Measurements from ENCODE around the gene NCOA1. TPM values are rescaled to one million over a fixed set of nuclear protein-coding genes. Genes with fewer than 3 reads are reported as not detected.

NCOA1 gene
- total RNA-seq, 1 donor from 2014 or later: 48.4 TPM

DNA sequence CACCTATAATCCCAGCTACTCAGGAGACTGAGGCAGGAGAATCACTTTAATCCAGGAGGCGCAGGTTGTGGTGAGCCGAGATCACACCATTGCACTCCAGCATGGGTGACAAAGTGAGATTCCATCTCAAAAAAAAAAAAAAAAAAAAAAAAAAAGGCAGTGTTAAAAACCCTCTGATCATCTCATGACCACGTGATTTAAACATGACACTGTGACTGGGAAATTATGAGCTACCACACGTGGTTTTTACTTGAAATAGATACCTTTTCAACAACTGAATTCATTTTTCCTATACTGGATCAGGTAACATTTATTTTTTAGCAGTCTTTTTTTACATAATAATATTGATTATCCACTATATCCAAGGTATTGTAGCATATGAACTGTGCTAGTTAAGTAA lies 199.5 kb downstream of the NCOA1 start:
- Histone ChIP-seq H3K4me3 (no peak overlapping the region), H3K9me3 (no peaks in the 10 kb centered on the region), H3K27me3 (no peaks in the 10 kb centered on the region), H3K36me3 (peaks cover 0 to 10% of the 10 kb centered on the region in 2 donors), H3K4me1 (no peaks in the 10 kb centered on the region), H3K27ac (no peak overlapping the region)
- no peak for DNase-seq (ENCODE audit: extremely low spot score in 2 of 2)
- TF ChIP-seq, protein P1, sequence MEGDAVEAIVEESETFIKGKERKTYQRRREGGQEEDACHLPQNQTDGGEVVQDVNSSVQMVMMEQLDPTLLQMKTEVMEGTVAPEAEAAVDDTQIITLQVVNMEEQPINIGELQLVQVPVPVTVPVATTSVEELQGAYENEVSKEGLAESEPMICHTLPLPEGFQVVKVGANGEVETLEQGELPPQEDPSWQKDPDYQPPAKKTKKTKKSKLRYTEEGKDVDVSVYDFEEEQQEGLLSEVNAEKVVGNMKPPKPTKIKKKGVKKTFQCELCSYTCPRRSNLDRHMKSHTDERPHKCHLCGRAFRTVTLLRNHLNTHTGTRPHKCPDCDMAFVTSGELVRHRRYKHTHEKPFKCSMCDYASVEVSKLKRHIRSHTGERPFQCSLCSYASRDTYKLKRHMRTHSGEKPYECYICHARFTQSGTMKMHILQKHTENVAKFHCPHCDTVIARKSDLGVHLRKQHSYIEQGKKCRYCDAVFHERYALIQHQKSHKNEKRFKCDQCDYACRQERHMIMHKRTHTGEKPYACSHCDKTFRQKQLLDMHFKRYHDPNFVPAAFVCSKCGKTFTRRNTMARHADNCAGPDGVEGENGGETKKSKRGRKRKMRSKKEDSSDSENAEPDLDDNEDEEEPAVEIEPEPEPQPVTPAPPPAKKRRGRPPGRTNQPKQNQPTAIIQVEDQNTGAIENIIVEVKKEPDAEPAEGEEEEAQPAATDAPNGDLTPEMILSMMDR (IDR thresholded peaks at IDR 0.05): no peak
- TF ChIP-seq POLR2AphosphoS5 (IDR thresholded peaks at IDR 0.05; ENCODE audit: insufficient read depth in 1 of 2, low read depth in 1 of 2): no peak
- no peak for TF ChIP-seq POLR2A (IDR thresholded peaks at IDR 0.05)
- intact Hi-C loops (cut with DNase I): no loop called here

DNA sequence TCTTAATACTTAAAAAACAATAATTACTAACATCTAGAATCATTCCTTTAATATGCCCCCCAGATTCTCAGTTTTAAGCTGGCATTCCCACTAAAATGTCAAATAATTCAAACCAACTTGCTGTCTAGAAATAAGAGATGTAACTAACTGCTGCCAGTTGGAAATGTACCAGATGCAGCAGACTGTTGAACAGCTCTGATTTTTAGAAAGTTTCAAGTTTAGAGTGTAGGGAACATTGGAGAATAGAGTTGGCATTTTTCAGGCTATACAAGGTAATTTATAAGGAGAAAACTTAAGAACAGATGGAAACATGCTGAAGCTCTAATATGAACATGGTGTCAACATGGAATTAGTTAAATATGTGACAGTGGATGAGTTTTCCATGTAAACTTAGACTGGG lies 200.8 kb downstream of the NCOA1 start:
- Histone ChIP-seq H3K4me1 (no peaks in the 10 kb centered on the region), H3K9me3 (no peaks in the 10 kb centered on the region), H3K27me3 (no peaks in the 10 kb centered on the region), H3K36me3 (peaks cover 0 to 10% of the 10 kb centered on the region in 2 donors), H3K27ac (no peak overlapping the region), H3K4me3 (no peak overlapping the region)
- DNase-seq (ENCODE audit: extremely low spot score in 2 of 2): no peak
- TF ChIP-seq POLR2A (IDR thresholded peaks at IDR 0.05): no peak
- no peak for TF ChIP-seq POLR2AphosphoS5 (IDR thresholded peaks at IDR 0.05; ENCODE audit: insufficient read depth in 1 of 2, low read depth in 1 of 2)
- TF ChIP-seq, protein P1 (IDR thresholded peaks at IDR 0.05): no peak
- intact Hi-C loops (cut with DNase I): no loop called here

DNA sequence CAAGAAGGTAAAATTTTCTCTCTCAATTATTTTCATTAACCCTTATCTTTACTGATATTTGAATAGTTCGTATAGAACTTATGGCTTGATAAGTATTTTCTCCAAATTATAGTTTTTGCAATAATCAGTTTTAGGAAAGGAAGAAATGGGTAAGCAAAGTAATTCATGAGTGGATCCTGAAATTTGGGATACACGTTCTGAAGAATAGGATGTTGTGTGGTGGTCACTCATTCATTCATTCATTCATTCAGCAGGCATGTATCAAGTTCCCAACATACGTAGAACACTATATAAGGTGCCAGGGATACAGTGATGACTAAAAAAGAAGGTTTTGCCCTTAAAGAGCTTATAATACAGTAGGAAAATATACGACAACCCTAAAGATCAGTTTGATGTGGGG lies 206.7 kb downstream of the NCOA1 start:
- Histone ChIP-seq H3K4me1 (peaks cover 4% of the 10 kb centered on the region), H3K9me3 (no peaks in the 10 kb centered on the region), H3K27me3 (no peaks in the 10 kb centered on the region), H3K4me3 (no peak overlapping the region), H3K27ac (no peak overlapping the region), H3K36me3 (no peaks in the 10 kb centered on the region)
- TF ChIP-seq POLR2AphosphoS5 (IDR thresholded peaks at IDR 0.05; ENCODE audit: insufficient read depth in 1 of 2, low read depth in 1 of 2) (no peak), POLR2A (IDR thresholded peaks at IDR 0.05) (no peak)
- TF ChIP-seq, protein P1 (IDR thresholded peaks at IDR 0.05): no peak
- intact Hi-C loops (cut with DNase I): no loop called here
- no peak for DNase-seq (ENCODE audit: extremely low spot score in 2 of 2)

DNA sequence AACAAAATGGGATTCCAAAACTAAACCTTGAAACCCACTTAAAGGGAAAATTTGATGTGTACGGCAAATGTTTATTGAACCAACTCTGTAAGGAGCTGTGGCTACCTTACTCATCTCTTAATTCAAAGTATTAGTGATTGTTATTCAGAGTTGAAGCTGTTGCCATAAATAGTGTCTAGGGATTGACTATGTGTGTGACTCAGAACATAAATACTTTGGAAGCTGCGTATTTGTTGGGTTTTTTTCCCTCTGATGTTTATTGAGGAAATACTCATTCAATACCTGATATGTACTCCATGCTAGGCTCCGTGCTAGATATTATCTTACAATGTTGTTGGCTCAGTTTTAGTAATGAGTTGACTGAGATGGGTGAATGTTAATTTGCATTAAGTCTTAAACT lies 211.7 kb downstream of the NCOA1 start:
- intact Hi-C loops (cut with DNase I): no loop called here

DNA sequence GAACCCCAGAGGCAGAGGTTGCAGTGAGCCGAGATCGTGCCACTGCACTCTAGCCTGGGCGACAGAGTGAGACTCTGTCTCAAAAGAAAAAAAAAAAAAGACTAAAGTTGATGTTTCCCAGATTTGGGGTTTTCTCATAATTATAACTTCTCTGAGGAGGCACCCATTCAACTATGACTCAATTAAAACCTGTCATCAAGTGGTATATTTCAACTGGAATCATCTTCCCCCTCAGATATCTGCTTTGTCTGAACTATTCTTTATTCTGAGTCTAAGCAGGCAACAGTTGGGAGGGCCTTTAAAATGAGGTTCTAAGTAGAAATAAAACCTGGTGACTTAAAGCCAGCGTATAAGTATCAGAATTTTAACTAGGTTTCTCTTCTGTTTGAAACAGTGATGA lies 213.6 kb downstream of the NCOA1 start:
- no peak for DNase-seq (ENCODE audit: extremely low spot score in 2 of 2)
- Histone ChIP-seq H3K4me1 (peaks cover 5% of the 10 kb centered on the region), H3K36me3 (peaks cover 0 to 17% of the 10 kb centered on the region in 2 donors), H3K27me3 (no peaks in the 10 kb centered on the region), H3K9me3 (no peaks in the 10 kb centered on the region), H3K27ac (no peak overlapping the region), H3K4me3 (no peak overlapping the region)
- intact Hi-C loops (cut with DNase I): no loop called here
- no peak for TF ChIP-seq POLR2AphosphoS5 (IDR thresholded peaks at IDR 0.05; ENCODE audit: insufficient read depth in 1 of 2, low read depth in 1 of 2)
- TF ChIP-seq, protein P1 (IDR thresholded peaks at IDR 0.05): no peak
- TF ChIP-seq POLR2A (IDR thresholded peaks at IDR 0.05): no peak

More for the DNA sequence above, 211.7 kb downstream of the NCOA1 start:
- Histone ChIP-seq H3K4me1 (peaks cover 5% of the 10 kb centered on the region), H3K27ac (no peak overlapping the region), H3K4me3 (no peak overlapping the region), H3K27me3 (no peaks in the 10 kb centered on the region), H3K9me3 (no peaks in the 10 kb centered on the region), H3K36me3 (peaks cover 0 to 13% of the 10 kb centered on the region in 2 donors)
- DNase-seq (ENCODE audit: extremely low spot score in 2 of 2): no peak
- peak in 1 of 2 donors; percentile 14 for TF ChIP-seq POLR2AphosphoS5 (IDR thresholded peaks at IDR 0.05; ENCODE audit: insufficient read depth in 1 of 2, low read depth in 1 of 2)
- TF ChIP-seq POLR2A (IDR thresholded peaks at IDR 0.05): no peak

Measured in vagina (tissue), 2 donors.